B cell (primary cell): Measurements from ENCODE around the gene RNF135. TPM values are rescaled to one million over a fixed set of nuclear protein-coding genes. Genes with fewer than 3 reads are reported as not detected.
"Not testable (repeated sequence)": the region's sequence is repeated elsewhere in the genome, so short reads cannot be mapped to it uniquely, and the experiment has no call there.

Source experiments
- ATAC-seq: fragments of 200-7000 bp; cut with Tn5 transposase; one replicate; pipeline ENCODE4 v1.10.0; 2021; ENCODE audit warnings: low read depth, mild to moderate bottlenecking, moderate number of reproducible peaks, moderate library complexity
- CTCF ChIA-PET: fragments of 350-600 bp; sonication (Branson Sonifier 250); formaldehyde crosslinking; loops from one replicate; lab custom pipeline; 2021; ENCODE audit warnings: antibody characterized with exemption, inconsistent platforms; lab: Charles Lee
- POLR2A ChIA-PET: fragments of 350-600 bp; sonication (Branson Sonifier 250); formaldehyde crosslinking; loops from one replicate; lab custom pipeline; 2021; ENCODE audit warnings: antibody characterized with exemption; lab: Charles Lee
- DNase-seq: peaks from one replicate; pipeline ENCODE4 v3.0.0; 2013
- H2AFZ ChIP-seq: 2 replicates; pipeline ENCODE4 v1.6.1; 2012; ENCODE audit warnings: mild to moderate bottlenecking, low read depth, low read length; ENCODE audit not compliant: insufficient read depth, poor library complexity, severe bottlenecking
- H3K27ac ChIP-seq, 2 donors: 1 replicate in 1 of 2; 2 replicates in 1 of 2; pipeline ENCODE4 v1.5.1; 2012 to 2013; ENCODE audit warnings: low read length in 2 of 2, mild to moderate bottlenecking in 2 of 2, moderate library complexity in 1 of 2
- H3K27me3 ChIP-seq, 4 experiments: fragments of 200-600 bp in 1 of 4; sonication (generic) in 1 of 4; replicated peaks in 1 of 4; 1 replicate in 2 of 4; 2 replicates in 2 of 4; pipeline versions ENCODE4 v1.6.1 to v1.7.0; 2013 to 2016; ENCODE audit warnings: low read length in 3 of 4, mild to moderate bottlenecking in 2 of 4, mixed read lengths in 1 of 4, moderate library complexity in 1 of 4; ENCODE audit not compliant: insufficient read depth in 4 of 4, control insufficient read depth in 3 of 4; ENCODE audit errors: control extremely low read depth in 1 of 4
- H3K36me3 ChIP-seq, 2 experiments: replicated peaks in 1 of 2; 1 replicate in 1 of 2; 2 replicates in 1 of 2; pipeline versions ENCODE4 v1.6.1 to v1.7.1; 2013; ENCODE audit warnings: low read length in 1 of 2; ENCODE audit not compliant: insufficient read depth in 2 of 2, control insufficient read depth in 1 of 2; ENCODE audit errors: control extremely low read depth in 1 of 2, extremely low read depth in 1 of 2
- H3K4me1 ChIP-seq, 2 donors: fragments of 200-600 bp in 1 of 2; sonication (generic) in 1 of 2; 1 replicate in 1 of 2; 2 replicates in 1 of 2; pipeline versions ENCODE4 v1.5.1 to v1.6.1; 2013 to 2017; ENCODE audit warnings: low read length in 2 of 2; ENCODE audit not compliant: control insufficient read depth in 2 of 2, insufficient read depth in 2 of 2
- H3K4me2 ChIP-seq: replicated peaks from 2 replicates; pipeline ENCODE3; 2012; ENCODE audit warnings: mild to moderate bottlenecking, low read depth, low read length; ENCODE audit not compliant: poor library complexity, severe bottlenecking
- H3K4me3 ChIP-seq, 5 experiments: fragments of 200-600 bp in 1 of 5; sonication (generic) in 1 of 5; 1 replicate in 3 of 5; 2 replicates in 2 of 5; pipeline versions ENCODE4 v1.5.1 to v1.7.0; 2011 to 2016; ENCODE audit warnings: low read length in 4 of 5, mild to moderate bottlenecking in 4 of 5, low read depth in 2 of 5, control low read depth in 1 of 5, moderate library complexity in 1 of 5; ENCODE audit not compliant: insufficient read depth in 1 of 5; ENCODE audit errors: control extremely low read depth in 1 of 5, extremely low read depth in 1 of 5
- H3K79me2 ChIP-seq: fragments of 200-600 bp; sonication (generic); one replicate; pipeline ENCODE4 v1.6.0; 2016; ENCODE audit warnings: low read length; ENCODE audit not compliant: control insufficient read depth, insufficient read depth
- H3K9ac ChIP-seq: fragments of 200-600 bp; sonication (generic); 2 replicates; pipeline ENCODE4 v1.6.1; 2017; ENCODE audit warnings: mild to moderate bottlenecking, low read length, moderate library complexity
- H3K9me3 ChIP-seq, 3 donors: one replicate each; pipeline versions ENCODE4 v1.6.1 to v1.7.1; 2013; ENCODE audit warnings: low read length in 2 of 3; ENCODE audit not compliant: control insufficient read depth in 2 of 3, insufficient read depth in 1 of 3; ENCODE audit errors: control extremely low read depth in 1 of 3
- H4K20me1 ChIP-seq: 2 replicates; pipeline ENCODE4 v1.6.0; 2012; ENCODE audit warnings: mild to moderate bottlenecking, low read length; ENCODE audit not compliant: insufficient read depth, control insufficient read depth, poor library complexity, severe bottlenecking
- H3K27ac Mint-ChIP-seq: one replicate; pipeline ENCODE4 v1.8.0; 2021; ENCODE audit warnings: mixed read lengths
- H3K27me3 Mint-ChIP-seq: one replicate; pipeline ENCODE4 v1.8.0; 2021; ENCODE audit warnings: mixed read lengths
- H3K4me1 Mint-ChIP-seq: one replicate; pipeline ENCODE4 v1.8.0; 2021; ENCODE audit warnings: mixed read lengths
- H3K4me3 Mint-ChIP-seq: one replicate; pipeline ENCODE4 v1.8.0; 2021; ENCODE audit warnings: mixed read lengths
- H3K9me3 Mint-ChIP-seq: one replicate; pipeline ENCODE4 v1.8.0; 2022; ENCODE audit warnings: mixed read lengths; ENCODE audit not compliant: insufficient read depth
- EZH2 ChIP-seq: IDR thresholded peaks from 2 replicates; pipeline ENCODE4 v1.6.1; 2012; ENCODE audit warnings: borderline replicate concordance, low read depth, mild to moderate bottlenecking, moderate library complexity, low read length; ENCODE audit not compliant: insufficient read depth, poor library complexity, severe bottlenecking
- WGBS: methylation state at CpG from one replicate; pipeline ENCODE4 v1.1.5; 2013; ENCODE audit warnings: missing lambda C conversion rate; ENCODE audit not compliant: insufficient coverage; 5-methylcytosine and 5-hydroxymethylcytosine counted together
- intact Hi-C: fragments of 100-400 bp; cut with micrococcal nuclease; formaldehyde crosslinking; loops from one replicate; pipeline ENCODE4 v1.10.0; 2022
- polyA plus RNA-seq: library from polyadenylated mRNA; depleted of rRNA; stranded (reverse); fragments of >200 nt; gene quantifications from 2 replicates; pipeline ENCODE4 v1.2.3, GENCODE V29; 2012
- total RNA-seq, 2 donors: library from RNA; stranded (reverse); fragments of 120-200 nt in 1 of 2; gene quantifications; 1 replicate in 1 of 2; 2 replicates in 1 of 2; pipeline versions ENCODE4 v1.2.3 to v1.2.4, GENCODE V29; 2013 to 2022
- TF ChIP-seq, protein P1 (sequence below): fragments of 200-600 bp; IDR thresholded peaks from one replicate; pipeline ENCODE4 v1.8.0; 2022; ENCODE audit warnings: antibody characterized with exemption, mild to moderate bottlenecking

Gene RNF135
- total and polyA plus RNA-seq, 2 donors (not counting 1 experiment from before 2014, with no cell fraction given), result 23.4 to 24.2 TPM

DNA sequence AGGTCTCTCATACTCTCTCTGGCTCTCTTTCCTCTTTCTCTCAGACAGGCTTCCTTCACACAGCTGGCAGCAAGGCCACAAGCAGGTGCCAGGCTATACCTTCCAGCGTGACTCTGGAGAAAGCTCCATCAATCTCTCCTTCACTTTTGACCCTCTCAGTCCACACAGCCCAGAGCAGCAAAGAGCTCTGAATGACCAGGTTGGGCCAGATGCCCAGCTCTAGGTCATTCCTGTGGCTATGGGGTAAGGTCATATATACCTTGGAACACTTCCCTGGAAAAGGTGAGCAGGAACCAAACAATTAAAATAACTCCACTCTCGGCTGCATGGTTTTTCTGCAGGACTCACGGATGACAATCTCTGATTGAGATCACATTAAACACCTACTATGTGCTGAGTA is 40.3 kb upstream of the RNF135 start:
- Histone ChIP-seq H3K4me3 (no peak overlapping the region), H2AFZ (no peak overlapping the region), H3K79me2 (no peaks in the 10 kb centered on the region), H3K36me3 (peaks cover 0 to 9% of the 10 kb centered on the region in 2 experiments), H3K9ac (no peak overlapping the region), H3K27me3 (no peaks in the 10 kb centered on the region), H3K9me3 (no peaks in the 10 kb centered on the region), H3K4me1 (no peaks in the 10 kb centered on the region), H4K20me1 (no peaks in the 10 kb centered on the region), H3K27ac (no peak overlapping the region), H3K4me2 (no peak overlapping the region)
- DNase-seq (no peak), ATAC-seq (no peak)
- H3K27me3 Mint-ChIP-seq, result no peaks in the 10 kb centered on the region
- WGBS, result 100% methylated on average over 1 of the region's 3 CpGs
- ChIA-PET CTCF (interaction anchor here (0.5 to 1.2 kb wide), 2 partner anchors 27 to 77 kb away, joined by 3 read pairs; no protein-coding TSS in a partner anchor), POLR2A (no interaction called here)
- H3K4me3 Mint-ChIP-seq, result no peak overlapping the region
- no peaks in the 10 kb centered on the region for H3K9me3 Mint-ChIP-seq
- H3K27ac Mint-ChIP-seq, result no peak overlapping the region
- intact Hi-C loops, result no loop called here
- TF ChIP-seq, protein P1, sequence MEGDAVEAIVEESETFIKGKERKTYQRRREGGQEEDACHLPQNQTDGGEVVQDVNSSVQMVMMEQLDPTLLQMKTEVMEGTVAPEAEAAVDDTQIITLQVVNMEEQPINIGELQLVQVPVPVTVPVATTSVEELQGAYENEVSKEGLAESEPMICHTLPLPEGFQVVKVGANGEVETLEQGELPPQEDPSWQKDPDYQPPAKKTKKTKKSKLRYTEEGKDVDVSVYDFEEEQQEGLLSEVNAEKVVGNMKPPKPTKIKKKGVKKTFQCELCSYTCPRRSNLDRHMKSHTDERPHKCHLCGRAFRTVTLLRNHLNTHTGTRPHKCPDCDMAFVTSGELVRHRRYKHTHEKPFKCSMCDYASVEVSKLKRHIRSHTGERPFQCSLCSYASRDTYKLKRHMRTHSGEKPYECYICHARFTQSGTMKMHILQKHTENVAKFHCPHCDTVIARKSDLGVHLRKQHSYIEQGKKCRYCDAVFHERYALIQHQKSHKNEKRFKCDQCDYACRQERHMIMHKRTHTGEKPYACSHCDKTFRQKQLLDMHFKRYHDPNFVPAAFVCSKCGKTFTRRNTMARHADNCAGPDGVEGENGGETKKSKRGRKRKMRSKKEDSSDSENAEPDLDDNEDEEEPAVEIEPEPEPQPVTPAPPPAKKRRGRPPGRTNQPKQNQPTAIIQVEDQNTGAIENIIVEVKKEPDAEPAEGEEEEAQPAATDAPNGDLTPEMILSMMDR, result no peak
- TF ChIP-seq EZH2, result no peak
- no peaks in the 10 kb centered on the region for H3K4me1 Mint-ChIP-seq

DNA sequence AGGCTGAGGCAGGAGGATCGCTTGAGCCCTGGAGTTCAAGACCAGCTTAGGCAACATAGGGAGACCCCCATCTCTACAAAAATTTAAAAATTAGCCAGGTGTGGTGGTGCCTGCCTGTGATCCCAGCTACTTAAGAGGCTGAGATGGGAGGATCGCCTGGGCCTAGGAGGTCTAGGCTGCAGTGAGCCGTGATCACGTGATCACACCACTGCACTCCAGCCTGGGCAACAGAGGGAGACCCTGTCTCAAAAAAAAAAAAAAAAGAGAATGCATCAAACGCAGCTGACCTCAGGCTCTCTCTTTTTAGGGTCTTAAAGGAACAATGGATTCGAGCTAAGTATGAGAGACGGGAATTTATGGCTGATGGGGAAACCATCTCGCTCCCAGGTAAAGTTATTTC is 39.3 kb upstream of the RNF135 start:
- H3K9me3 ChIP-seq, H3K4me3 ChIP-seq, H3K9me3 Mint-ChIP-seq, H3K79me2 ChIP-seq, H3K4me2 ChIP-seq, H3K27me3 Mint-ChIP-seq, H3K4me3 Mint-ChIP-seq, H2AFZ ChIP-seq, H3K27ac Mint-ChIP-seq, DNase-seq, ATAC-seq, H3K27ac ChIP-seq, intact Hi-C loops, H3K4me1 ChIP-seq, H3K4me1 Mint-ChIP-seq, H3K9ac ChIP-seq, H4K20me1 ChIP-seq, H3K27me3 ChIP-seq, H3K36me3 ChIP-seq: not testable (repeated sequence)
- 100% methylated on average over 2 of the region's 8 CpGs for WGBS
- ChIA-PET POLR2A (interaction anchor here (0.7 kb wide), 1 partner anchor 265 kb away, joined by 4 read pairs; no protein-coding TSS in a partner anchor), CTCF (interaction anchor here (0.6 to 1.1 kb wide), 2 partner anchors 17 to 1583 kb away, joined by 3 read pairs; no protein-coding TSS in a partner anchor)
